GM18858 (cell line): Measurements from ENCODE around the gene GALNT13.
"Not testable (repeated sequence)": the region's sequence is repeated elsewhere in the genome, so short reads cannot be mapped to it uniquely, and the experiment has no call there.

Source experiments
- ATAC-seq: cut with Tn5 transposase; IDR thresholded peaks from one replicate; pipeline ENCODE4 v1.9.1; 2021; ENCODE audit not compliant: unreplicated experiment

GALNT13 gene

GRCh38 chr2:154459286-154459685, 587.6 kb downstream of the GALNT13 start:
- no peak for ATAC-seq

GRCh38 chr2:154462634-154463033, 590.9 kb downstream of the GALNT13 start:
- ATAC-seq, result no peak

GRCh38 chr2:154466226-154466625, 594.5 kb downstream of the GALNT13 start:
- ATAC-seq, result no peak

- no peak for ATAC-seq
These were observed 598.7 kb downstream of the GALNT13 start for GRCh38 chr2:154470376-154470775.

GRCh38 chr2:154471492-154471891, 599.8 kb downstream of the GALNT13 start:
- not testable (repeated sequence) for ATAC-seq

GRCh38 chr2:154477319-154477718, 605.6 kb downstream of the GALNT13 start:
- ATAC-seq, result no peak

GRCh38 chr2:154480521-154480920, 608.8 kb downstream of the GALNT13 start:
- no peak for ATAC-seq

GRCh38 chr2:154481336-154481735, 609.6 kb downstream of the GALNT13 start:
- no peak for ATAC-seq

- ATAC-seq, result no peak
These were observed 612.8 kb downstream of the GALNT13 start for GRCh38 chr2:154484338-154485099.

- ATAC-seq, result no peak
These were observed 617.1 kb downstream of the GALNT13 start for GRCh38 chr2:154488801-154489200.

- no peak for ATAC-seq
These were observed 617.6 kb downstream of the GALNT13 start for GRCh38 chr2:154489266-154489858.

GRCh38 chr2:154490530-154490929, 618.8 kb downstream of the GALNT13 start:
- ATAC-seq, result no peak

GRCh38 chr2:154495455-154495868, 623.7 kb downstream of the GALNT13 start:
- no peak for ATAC-seq

GRCh38 chr2:154497019-154497418, 625.3 kb downstream of the GALNT13 start:
- no peak for ATAC-seq
